NCI-H1105 treated with DMSO at 0.1 percent for 48 hours (cell line): ENCODE measurements around the gene UGT2B7.
"Not testable (repeated sequence)": the region's sequence is repeated elsewhere in the genome, so short reads cannot be mapped to it uniquely, and the experiment has no call there.

Source experiments
- DNase-seq: peaks from one replicate; lab custom pipeline; 2025; lab: John Stamatoyannopoulos, UW

UGT2B7 gene

DNA sequence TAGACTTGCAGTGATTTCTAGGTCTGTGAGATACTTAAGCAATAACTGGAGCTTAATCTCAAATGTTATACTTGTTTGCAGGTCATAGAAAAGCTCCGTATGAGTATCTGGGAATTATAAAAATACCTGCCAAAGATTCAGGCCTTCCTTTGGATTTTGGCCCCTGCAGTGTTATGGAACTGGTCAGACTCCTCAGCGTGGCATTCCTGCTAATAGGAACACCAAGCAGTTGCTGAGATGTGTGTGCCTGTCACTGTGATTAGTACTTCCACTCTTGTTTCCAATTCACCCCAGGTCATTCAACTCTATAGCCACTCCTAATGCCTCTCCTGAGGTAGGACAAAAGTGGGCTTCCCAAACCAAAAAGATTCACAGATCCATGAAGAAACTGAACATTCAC, 7.8 kb upstream of the UGT2B7 start:
- no peak for DNase-seq

DNA sequence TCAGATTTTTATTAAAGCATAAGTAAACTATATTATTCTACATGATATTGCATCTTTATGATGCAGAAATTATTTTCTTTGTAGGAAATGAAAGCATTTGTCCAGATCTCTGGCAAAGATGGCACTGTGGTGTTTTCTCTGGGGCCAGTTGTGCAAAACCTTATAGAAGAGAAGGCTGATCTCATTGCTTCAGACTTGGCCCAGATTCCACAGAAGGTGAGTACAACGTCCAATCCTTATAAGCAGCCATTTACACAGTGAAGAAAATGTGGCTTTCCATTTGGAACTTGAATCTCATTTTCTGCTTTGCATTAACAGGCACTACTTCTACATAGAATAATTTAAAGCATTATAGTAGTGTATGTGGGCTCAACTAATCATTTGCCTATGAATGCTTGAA, 6.9 kb upstream of the UGT2B7 start:
- no peak for DNase-seq

DNA sequence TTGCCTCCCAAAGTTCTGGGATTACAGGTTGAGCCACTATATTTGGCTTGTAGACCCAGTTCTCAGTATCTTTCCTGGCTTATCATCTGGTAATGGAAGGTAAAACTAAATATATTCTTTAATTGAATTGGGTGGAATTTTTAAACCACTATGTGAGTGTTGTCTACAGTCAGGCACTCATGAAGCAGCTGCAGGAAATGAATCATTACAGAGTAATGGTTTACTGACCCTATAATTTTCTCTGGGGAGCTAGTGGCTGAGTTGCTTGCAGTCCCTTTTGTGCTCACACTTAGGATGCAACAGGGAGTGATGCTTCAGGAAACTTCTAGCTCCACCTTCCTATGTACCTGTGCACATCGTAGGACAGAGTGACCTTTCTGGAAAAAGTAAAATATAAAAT, 4.1 kb upstream of the UGT2B7 start:
- DNase-seq = peak; percentile 66

DNA sequence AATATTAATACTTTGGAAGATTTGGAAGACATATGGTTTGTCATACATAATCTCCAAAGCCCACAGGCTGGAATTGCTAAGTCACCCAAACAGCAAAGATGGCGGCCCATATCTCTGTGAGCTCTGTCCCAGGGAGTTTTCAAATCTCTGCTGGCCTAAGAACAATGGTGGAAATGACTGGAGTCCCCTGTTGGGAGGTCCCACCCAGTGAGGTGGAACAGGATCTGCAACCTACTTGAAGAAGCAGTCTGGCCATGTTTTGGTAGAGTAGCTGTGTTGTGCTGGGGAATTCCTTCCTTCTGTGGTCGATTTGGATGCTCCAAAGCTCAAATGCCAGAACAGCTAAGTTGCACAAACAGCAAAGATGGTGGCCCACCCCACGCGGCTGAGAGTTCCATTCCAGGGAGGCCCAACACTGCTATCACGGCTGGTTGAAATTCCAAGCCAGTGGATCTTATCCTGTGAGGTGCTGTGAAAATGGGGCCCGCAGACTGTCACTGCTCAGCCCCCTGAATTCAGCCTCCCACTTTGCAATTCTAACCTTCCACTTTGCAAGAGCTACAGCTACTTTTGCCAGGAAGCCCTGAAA, 3.2 kb upstream of the UGT2B7 start:
- DNase-seq = no peak

DNA sequence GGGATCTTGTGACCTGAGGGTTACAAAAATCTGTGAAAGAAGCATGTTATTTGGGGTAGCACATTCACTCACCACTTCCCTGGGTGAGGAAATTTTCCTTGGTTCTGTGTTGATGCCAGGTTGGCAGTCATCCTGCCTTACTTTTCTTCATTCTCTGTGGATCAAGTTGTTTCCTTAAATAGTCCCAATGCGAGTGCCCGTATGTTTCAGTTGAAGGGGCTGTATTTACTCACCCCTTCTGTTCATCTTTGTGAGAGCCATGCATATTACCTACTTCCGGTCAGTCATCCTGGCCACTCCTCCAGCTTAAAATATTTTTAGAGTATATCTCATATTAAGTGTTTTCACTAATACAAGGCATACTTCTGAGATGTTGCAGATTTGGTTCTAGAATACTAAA, 2.6 kb upstream of the UGT2B7 start:
- no peak for DNase-seq

DNA sequence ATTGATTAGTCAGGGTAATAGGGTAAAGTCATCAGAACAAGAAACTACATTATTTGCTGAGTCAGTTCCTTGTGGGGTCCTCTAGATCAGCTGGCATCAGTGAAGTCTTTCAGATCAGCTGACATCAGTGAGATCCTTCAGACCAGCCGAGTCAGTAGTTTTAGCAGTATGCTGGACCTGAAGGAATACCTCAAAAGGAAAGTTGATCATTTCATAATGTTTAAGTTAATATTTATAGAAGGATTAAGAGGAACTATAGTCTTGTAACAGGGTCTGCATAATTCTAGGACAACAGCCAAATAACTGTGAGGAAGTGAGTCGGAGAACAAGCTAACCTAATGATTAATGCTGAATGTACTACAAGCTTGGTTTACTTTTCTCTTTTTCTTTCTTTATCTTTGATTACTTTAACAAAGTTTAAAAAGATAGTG, 958 bp upstream of the UGT2B7 start:
- DNase-seq = no peak

DNA sequence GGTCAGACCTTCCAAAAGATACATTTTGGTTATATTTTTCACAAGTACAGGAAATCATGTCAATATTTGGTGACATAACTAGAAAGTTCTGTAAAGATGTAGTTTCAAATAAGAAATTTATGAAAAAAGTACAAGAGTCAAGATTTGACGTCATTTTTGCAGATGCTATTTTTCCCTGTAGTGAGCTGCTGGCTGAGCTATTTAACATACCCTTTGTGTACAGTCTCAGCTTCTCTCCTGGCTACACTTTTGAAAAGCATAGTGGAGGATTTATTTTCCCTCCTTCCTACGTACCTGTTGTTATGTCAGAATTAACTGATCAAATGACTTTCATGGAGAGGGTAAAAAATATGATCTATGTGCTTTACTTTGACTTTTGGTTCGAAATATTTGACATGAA, 536 bp downstream of the UGT2B7 start:
- no peak for DNase-seq

DNA sequence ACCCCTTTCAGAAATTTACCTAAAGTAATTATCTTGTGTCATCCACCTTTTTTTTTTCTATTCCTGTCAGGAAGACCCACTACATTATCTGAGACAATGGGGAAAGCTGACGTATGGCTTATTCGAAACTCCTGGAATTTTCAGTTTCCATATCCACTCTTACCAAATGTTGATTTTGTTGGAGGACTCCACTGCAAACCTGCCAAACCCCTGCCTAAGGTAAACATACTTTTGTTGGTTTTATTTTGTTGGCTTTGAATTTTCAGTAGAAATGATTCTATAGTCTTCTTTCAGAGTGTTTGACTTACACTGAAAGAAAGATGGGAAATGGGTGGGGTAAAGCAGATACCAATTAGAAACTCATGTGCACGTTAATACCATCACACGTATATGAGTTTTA, 2.2 kb downstream of the UGT2B7 start:
- DNase-seq = no peak

DNA sequence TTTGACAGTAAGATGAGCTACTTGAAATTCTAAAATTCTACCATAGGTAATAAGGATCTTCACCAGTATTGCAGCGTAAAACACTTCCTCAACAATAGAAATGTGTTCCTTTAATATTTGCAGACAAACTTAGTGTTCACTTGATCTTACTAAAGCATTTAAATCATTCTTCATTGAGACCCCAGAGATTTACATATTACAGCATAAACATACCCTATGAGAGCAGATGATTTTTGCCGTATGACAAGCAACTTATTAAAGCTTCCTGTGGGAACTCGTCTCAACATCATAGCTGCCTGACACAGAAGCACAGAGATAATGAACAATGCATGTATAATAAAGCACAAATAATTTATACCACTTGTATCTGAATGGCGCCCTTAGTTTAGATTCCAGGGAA, 3.6 kb downstream of the UGT2B7 start:
- no peak for DNase-seq

DNA sequence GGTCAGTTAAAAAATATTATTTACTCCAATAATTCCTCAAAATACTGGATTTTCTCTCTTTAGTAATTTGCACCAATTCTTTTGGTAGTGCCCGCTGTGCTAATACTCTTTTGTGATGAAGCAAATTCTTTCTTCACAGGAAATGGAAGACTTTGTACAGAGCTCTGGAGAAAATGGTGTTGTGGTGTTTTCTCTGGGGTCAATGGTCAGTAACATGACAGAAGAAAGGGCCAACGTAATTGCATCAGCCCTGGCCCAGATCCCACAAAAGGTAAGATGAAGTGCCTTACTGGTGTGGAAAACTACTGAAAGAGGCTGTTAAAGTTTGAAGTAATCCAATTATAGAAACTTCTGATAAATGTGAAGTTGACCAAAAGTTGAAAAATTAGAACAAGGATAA, 6.4 kb downstream of the UGT2B7 start:
- not testable (repeated sequence) for DNase-seq

DNA sequence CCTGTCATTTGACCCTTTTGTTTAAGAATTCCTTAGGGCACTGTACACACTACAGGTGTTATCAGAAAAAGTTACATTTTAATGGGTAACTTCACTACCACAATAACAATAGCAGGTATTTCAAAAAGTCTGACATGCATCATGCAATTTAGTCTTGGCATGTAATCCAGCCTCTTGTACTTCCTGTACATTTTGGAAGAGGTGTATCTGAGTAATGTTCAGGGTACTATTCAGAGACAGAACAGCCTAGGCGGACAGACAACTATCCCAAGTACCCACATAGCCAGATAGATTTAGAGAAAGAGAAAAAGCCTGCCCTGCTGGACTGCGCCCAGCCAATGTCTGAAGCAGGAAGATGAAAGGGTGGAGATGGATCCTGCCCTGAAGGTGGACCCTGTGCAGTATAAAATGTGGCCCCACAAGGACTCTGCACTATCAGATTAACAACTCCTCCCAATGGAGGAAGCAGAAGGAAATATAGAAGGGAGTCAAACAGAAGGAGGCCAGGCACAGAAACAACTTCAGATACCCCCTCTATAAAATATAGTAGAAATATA, 8.5 kb downstream of the UGT2B7 start:
- no peak for DNase-seq

DNA sequence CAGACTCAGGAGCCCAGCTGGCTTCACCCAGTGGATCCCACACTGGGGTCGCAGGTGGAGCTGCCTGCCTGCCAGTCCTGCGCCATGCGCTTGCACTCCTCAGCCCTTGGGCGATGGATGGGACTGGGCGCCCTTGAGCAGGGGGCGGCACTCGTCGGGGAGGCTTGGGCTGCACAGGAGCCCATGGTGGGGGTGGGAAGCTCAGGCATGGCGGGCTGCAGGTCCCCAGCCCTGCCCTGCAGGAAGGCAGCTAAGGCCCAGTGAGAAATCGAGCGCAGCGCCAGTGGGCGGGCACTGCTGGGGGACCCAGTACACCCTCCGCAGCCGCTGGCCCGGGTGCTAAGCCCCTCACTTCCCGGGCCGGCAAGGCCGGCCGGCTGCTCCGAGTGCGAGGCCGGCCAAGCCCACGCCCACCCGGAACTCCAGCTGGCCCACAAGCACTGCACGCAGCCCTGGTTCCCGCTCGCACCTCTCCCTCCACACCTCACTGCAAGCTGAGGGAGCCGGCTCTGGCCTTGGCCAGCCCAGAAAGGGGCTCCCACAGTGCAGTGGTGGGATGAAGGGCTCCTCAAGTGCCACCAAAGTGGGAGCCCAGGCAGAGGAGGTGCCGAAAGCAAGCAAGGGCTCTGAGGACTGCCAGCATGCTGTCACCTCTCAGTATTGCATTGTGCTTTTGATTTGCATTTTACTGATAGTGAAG, 19.0 kb downstream of the UGT2B7 start:
- not testable (repeated sequence) for DNase-seq

DNA sequence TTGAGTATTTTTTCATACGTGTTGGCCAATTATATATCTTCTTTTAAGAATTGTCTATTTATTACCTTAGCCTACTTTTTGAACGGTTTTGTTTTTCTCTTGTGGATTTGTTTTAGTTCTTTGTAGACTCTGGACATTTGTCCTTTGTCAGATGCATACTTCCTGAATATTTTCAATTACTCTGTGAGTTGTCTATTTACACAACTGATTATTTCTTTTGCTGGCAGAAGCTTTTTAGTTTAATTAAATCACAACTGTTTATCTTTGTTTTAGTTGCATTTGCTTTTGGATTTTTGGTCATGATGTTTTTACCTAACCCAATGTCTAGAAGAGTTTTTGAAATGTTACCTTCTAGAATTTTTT, 19.6 kb downstream of the UGT2B7 start:
- no peak for DNase-seq

DNA sequence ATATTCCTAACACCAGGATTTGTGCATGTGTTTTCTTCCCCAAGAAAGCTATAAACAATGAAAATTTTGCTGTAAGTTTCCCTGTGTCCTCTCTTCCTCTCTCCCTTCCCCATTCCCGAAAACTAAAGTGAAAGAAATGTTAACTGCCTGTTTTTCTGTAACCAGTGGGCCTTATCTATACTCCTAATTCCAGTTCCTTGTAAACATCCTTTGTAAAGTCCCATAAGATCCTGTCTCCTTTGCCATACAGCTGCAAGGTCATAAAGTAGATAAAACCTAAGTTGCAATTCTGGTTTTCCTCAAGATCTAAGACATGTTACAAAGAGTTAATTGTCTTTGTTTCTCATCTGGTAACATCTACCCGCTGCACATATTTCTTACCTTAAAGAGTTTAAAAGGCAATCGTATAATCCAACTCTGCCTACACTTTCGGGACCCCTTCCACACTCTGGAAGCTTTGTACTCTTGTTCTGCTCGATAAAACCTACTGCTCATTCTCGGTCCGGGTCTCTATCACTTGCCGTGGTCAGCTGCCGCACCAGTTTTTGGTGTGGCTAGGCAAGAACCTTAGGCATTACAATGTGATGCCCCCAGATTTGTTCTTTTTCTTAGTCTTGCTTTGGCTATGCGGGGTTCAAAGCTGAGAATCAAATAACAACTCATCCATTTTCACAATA, 20.5 kb downstream of the UGT2B7 start:
- no peak for DNase-seq

DNA sequence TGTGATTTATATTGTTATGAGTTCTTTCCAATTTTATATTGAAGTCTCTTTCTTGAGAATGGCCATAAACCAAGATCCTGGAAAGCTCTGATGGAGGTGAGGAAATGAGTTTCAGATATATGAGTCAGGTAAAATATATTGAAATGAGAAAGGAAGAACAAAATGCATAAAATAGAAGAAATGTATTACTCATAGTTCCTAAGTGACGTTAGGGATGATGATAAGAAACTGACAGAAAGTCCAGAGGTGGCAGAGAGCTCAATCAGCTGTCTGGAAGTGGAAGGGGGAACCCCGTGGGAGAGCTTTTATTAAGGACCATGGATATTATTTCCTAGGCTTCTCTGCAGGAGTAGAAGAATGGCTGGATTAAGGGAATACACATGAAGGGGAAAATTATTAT, 24.6 kb downstream of the UGT2B7 start:
- DNase-seq = no peak

DNA sequence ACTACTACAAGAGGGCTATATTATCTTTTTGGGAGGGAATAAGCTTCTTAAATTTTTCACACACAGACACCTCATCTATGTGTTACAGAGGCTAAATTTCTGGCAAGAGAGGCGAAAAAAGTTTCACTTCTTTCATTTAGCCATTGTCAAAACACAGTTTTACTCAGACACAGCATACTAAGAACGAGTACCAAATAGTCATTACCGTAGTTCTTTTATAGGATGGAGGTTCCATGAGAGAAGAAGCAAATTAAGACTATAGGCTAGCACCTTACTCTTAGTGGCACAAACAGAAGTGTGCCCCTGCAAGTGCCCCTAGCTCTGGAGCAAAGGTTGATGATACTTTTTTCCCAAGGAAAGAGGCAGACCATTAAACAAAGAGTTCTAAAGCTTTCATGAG, 26.2 kb downstream of the UGT2B7 start:
- no peak for DNase-seq

DNA sequence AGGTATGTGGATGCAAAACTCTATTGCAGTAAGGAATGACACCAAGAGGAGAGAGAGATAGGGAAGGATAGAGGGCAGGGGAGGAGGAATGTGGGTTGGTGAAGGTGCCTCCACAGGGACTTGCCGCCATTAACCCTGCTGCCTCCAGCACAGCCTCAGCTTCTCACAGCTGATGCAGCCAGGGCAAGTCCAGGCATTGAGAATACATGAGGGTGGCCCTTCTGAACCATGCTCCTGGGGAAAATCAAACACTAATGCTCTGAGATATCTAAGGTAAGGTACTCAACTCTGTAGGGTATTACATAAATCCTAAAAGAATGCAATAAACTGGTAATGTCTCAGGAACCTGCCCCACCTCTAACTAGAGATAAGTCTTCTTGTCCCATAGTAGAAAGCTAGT, 28.7 kb downstream of the UGT2B7 start:
- no peak for DNase-seq

DNA sequence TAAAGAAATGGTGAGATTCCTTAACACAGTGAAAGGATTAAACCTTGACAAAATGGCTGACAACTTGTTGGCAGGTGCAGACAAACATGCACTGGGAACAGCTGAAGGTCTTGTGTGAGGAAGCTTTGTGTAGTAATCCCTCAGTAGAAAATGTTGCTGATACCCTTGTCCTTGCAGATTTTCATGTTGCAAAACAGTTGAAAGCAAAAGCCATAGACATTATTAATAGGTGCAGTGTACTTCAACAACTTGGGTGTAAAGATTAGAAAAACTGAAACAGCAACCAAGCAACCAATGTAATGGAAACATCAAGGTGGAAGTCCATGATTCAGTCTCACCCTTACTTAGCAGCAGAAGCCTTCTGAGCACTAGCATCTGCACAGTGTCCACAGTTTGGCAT, 29.8 kb downstream of the UGT2B7 start:
- no peak for DNase-seq

DNA sequence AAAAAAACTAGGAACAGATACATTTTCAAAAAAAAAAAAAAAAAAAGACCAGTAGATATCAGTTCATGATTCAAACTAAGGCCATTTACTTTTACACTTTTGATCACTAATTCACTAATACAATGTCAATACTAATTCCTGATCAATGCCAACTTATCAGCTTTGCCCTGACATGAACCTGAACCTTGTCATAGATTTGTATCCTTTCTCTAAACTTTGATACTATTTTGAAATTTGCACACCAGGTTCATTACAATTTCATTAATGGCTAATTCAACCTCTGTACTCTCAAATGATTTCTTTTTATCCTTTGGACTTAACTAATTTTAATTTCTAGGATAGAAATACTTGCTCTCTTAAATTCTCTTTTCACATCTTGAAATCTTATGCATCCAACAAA, 37.7 kb downstream of the UGT2B7 start:
- DNase-seq = no peak

DNA sequence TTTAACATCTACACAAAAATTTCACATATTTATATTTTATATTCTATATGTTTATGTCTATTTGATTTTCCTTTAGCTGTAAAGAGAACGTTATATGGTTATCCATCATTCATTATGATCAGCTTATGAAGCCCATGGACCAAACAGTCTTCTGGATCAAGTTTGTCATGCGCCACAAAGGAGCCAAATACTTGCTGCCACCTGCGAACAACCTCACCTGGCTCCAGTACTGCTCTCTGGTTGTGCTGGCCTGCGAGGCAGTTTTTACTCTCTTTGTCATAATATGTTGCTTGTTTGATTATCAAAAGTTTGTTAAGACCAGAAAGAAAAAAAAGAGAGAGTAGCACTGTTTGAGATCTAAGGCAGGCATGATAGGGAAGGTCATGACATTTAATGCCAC, 38.2 kb downstream of the UGT2B7 start:
- DNase-seq = no peak

DNA sequence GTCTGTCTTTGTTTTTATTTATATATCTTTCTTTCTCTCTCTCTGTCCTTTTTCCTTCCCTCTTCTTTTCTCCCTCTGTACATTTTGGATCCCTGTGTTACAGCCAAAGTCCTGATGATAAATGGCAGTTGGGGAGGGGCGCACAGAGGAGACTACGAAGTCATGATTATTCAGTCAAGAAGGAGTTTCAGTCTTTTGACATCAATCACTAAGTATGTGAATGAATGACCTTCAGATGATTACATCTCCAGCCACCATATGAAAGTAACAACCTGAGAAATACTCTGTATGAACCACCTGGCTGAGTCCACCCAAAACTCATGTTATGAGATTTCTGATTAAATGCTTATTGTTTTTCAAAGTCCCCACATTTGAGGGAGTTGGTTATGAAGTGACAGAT, 45.0 kb downstream of the UGT2B7 start:
- DNase-seq = no peak

DNA sequence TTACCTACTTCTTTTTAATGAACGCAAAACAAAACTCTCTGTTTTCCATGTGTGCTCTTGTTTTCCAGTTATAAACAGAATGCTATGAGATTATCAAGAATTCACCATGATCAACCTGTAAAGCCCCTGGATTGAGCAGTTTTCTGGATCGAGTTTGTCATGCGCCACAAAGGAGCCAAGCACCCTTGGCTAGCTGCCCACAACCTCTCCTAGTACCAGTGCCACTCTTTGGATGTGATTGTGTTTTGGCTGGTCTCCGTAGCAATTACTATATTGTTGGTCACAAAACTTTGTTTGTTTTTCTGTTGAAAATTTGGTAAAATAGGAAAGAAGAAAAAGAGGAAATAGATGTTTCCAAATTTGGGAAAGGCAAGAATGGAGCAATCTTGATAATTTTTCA, 51.1 kb downstream of the UGT2B7 start:
- DNase-seq = peak; percentile 42

DNA sequence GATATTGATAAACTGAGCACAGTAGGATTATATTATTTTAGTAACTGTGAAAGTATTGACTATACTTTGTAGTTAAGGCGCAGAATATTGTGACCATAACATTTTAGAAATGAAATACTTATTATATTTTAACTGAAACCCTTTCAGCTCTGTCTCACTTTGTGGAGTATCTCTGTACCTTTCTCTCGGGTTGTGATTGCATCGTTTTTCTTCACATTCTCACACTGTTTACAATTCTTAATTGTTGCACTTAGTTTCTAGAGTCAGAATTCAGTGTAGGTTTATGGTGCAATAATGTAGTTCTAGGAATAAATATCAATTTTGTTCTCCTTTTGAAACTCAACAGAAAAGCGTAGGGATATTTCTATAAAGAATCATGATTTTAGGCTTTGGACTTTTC, 57.7 kb downstream of the UGT2B7 start:
- no peak for DNase-seq
